Ovary (tissue), 9 donors: ENCODE results near the gene ZNF662. TPM values are rescaled to one million over a fixed set of nuclear protein-coding genes. Genes with fewer than 3 reads are reported as not detected.
A peak's percentile ranks its signal among the peaks of the same experiment; 100 is the strongest.
"Not testable (repeated sequence)": the region's sequence is repeated elsewhere in the genome, so short reads cannot be mapped to it uniquely, and the experiment has no call there.

Source experiments
- DNase-seq, 5 donors: peaks; one replicate each; pipeline ENCODE4 v3.0.0-alpha.2; 2019 to 2020
- H3K27ac ChIP-seq, 2 donors: fragments of 200-600 bp; one replicate each; pipeline versions ENCODE4 v1.5.1 to v1.8.0; 2019 to 2022
- H3K27me3 ChIP-seq: fragments of 200-600 bp; one replicate; pipeline ENCODE4 v1.8.0; 2022
- H3K36me3 ChIP-seq: fragments of 200-600 bp; sonication (generic); one replicate; pipeline ENCODE4 v1.5.1; 2019
- H3K4me1 ChIP-seq: one replicate; pipeline ENCODE4 v1.8.1; 2013; ENCODE audit warnings: mild to moderate bottlenecking, moderate library complexity; ENCODE audit not compliant: insufficient read depth
- H3K4me3 ChIP-seq: fragments of 200-600 bp; sonication (generic); one replicate; pipeline ENCODE4 v1.5.1; 2017
- H3K9me3 ChIP-seq, 2 donors: fragments of 200-600 bp in 1 of 2; sonication (generic) in 1 of 2; one replicate each; pipeline versions ENCODE4 v1.5.1 to v1.8.1; 2013 to 2019; ENCODE audit warnings: mild to moderate bottlenecking in 1 of 2, moderate library complexity in 1 of 2
- CTCF ChIP-seq, 3 donors: fragments of 450-650 bp in 2 of 3; fragments of 200-600 bp in 1 of 3; IDR thresholded peaks; one replicate each; pipeline versions ENCODE4 v1.5.1 to v1.8.0; 2016 to 2022; ENCODE audit warnings: antibody characterized with exemption in 3 of 3, mild to moderate bottlenecking in 1 of 3
- EP300 ChIP-seq: sonication (generic); formaldehyde crosslinking; IDR thresholded peaks from one replicate; pipeline ENCODE4 v1.6.1; 2017; ENCODE audit warnings: antibody characterized with exemption
- POLR2A ChIP-seq: fragments of 450-650 bp; IDR thresholded peaks from one replicate; pipeline ENCODE4 v1.6.1; 2017; ENCODE audit warnings: antibody characterized with exemption, mild to moderate bottlenecking, moderate library complexity
- WGBS, 3 donors: extraction: QIAGEN DNeasy Blood & Tissue Kit in 1 of 3; methylation state at CpG; one replicate each; pipeline versions ENCODE4 v1.1.5 to v1.1.7; 2013 to 2017; 5-methylcytosine and 5-hydroxymethylcytosine counted together
- intact Hi-C, 4 donors: fragments of 100-400 bp; cut with DNase I; formaldehyde crosslinking; loops; one replicate each; pipeline versions ENCODE4 v1.11.0 to v1.15.1; 2022 to 2023
- polyA plus RNA-seq, 2 donors: library from polyadenylated mRNA; stranded (reverse); fragments of 200-250 nt in 1 of 2; fragments of 350-450 nt in 1 of 2; fragmentation: Illumina TruSeq in 1 of 2; extraction: RNeasy Lipid Tissue Mini Kit (QIAGEN cat#74804) in 1 of 2; gene quantifications; one replicate each; pipeline ENCODE4 v1.2.3, GENCODE V29; 2013 to 2014
- total RNA-seq, 7 donors: library from RNA; depleted of rRNA in 2 of 7; stranded (reverse); fragments of >200 nt in 2 of 7; fragmentation: NEBNext Ultra II Directional in 3 of 7; extraction: Animal tissue kit (Norgen Biotek cat#: 25700) in 3 of 7; gene quantifications; one replicate each; pipeline versions ENCODE4 v1.1.0 to v1.2.4, GENCODE V29; 2016 to 2023
- donor health status: DM: no; HTN: no; CAD: no; lungs with moderate emphysema.
- donor health status: DM: no; HTN: no; CAD: no.
- donor health status: Bipolar disorder and iron deficiency.
- donor health status: DM: yes; HTN: yes; CAD: no.
- donor health status: DM: no; HTN: no; CAD: no.
- donor health status: DM: yes; HTN: yes; CAD: no.

ZNF662 gene
- total and polyA plus RNA-seq, 9 donors, result 8.1 to 29.8 (median 19.8) TPM

DNA sequence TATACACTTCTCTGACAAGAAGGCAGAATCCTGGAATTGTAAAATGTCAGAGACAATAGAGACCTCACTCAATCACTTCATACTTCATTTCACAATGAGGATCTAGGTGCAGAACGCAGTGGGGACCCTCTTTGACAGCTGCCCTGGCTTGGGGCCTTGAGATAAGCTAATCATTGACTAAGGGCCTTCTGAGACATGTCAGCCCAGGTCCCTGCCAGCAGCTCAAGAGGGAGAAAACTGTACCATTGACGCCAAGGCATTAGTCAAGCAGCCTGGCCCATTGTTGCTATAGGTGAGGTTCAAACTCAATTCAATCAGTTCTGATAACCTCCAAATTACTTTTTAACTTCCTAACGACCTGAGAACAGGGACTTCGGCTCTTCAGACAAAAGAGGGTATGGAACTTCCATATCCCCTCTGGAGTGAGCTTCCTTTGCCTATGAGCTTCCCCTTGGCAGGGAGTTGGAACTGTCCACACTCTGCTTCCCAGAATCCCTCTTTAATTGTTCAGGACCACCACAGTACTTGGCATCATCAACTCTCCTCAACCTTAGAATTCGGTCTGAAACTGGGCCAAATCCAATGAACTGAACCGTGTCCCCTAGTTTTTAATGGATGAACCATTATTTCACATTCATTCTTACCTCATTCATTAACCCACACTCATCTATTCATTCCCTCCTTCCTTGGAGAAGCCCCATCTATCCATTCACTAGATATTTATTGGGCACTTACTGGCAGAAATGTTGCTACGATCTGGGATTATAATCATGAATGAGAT lies 28.8 kb upstream of the ZNF662 start:
- WGBS, 3 donors, result 73 to 77% (median 74%) methylated on average over 7 of the region's 7 CpGs
- Histone ChIP-seq H3K9me3 (no peaks in the 10 kb centered on the region), H3K4me1 (peaks cover 4% of the 10 kb centered on the region), H3K27ac (no peak overlapping the region), H3K36me3 (no peaks in the 10 kb centered on the region), H3K4me3 (no peak overlapping the region), H3K27me3 (no peaks in the 10 kb centered on the region)
- DNase-seq, result no peak
- intact Hi-C loops, result no loop called here
- TF ChIP-seq EP300, result no peak
- no peak for TF ChIP-seq POLR2A
- no peak for TF ChIP-seq CTCF (IDR thresholded peaks at IDR 0.05)

DNA sequence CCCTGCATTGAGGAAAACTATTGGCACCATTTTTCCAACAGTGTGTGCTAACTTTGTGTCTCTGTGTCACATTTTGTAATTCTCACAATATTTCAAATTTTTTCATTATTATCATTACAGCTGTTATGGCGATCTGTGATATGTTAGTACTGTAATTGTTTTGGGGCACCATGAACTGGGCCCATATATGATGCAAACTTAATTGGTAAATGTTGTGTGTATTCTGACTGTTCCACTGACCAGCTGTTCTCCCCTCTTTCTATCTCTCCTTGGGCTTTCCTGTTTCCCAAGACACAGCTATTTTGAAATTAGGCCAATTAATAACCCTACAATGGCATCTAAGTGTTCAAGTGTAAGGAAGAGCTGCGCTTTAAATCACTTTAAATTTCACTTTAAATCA lies 28.1 kb upstream of the ZNF662 start:
- WGBS, 3 donors, result 64 to 66% (median 64%) methylated on average over 2 of the region's 2 CpGs
- no peak overlapping the region for H3K4me3 ChIP-seq
- H3K27ac ChIP-seq, result no peak overlapping the region
- no peaks in the 10 kb centered on the region for H3K9me3 ChIP-seq
- TF ChIP-seq EP300, result no peak
- TF ChIP-seq CTCF (IDR thresholded peaks at IDR 0.05), result no peak
- TF ChIP-seq POLR2A, result no peak
- H3K27me3 ChIP-seq, result no peaks in the 10 kb centered on the region
- H3K36me3 ChIP-seq, result no peaks in the 10 kb centered on the region
- H3K4me1 ChIP-seq, result peaks cover 4% of the 10 kb centered on the region
- DNase-seq, result no peak
- intact Hi-C loops, result loop anchor here in 1 of 4 donors (1.0 kb wide), 1 partner anchor 45 kb away; no protein-coding TSS in a partner anchor

- Histone ChIP-seq H3K4me1 (peaks cover 4% of the 10 kb centered on the region), H3K27me3 (no peaks in the 10 kb centered on the region), H3K9me3 (no peaks in the 10 kb centered on the region), H3K36me3 (no peaks in the 10 kb centered on the region), H3K4me3 (peak overlapping the region; percentile 74), H3K27ac (peak overlapping the region in 1 of 2 donors; percentile 52)
- intact Hi-C loops, result loop anchor here in 3 of 4 donors (2.0 to 5.0 kb wide), 3 partner anchors 97 to 99 kb away; no protein-coding TSS in a partner anchor
- peak in 1 of 5 donors; percentile 18 for DNase-seq
- WGBS, 3 donors, result 87 to 91% (median 88%) methylated on average over 9 of the region's 9 CpGs
- no peak for TF ChIP-seq EP300
- no peak for TF ChIP-seq POLR2A
- TF ChIP-seq CTCF (IDR thresholded peaks at IDR 0.05), result no peak
These were observed 25.8 kb upstream of the ZNF662 start for GRCh38 chr3:42880183-42880582.

DNA sequence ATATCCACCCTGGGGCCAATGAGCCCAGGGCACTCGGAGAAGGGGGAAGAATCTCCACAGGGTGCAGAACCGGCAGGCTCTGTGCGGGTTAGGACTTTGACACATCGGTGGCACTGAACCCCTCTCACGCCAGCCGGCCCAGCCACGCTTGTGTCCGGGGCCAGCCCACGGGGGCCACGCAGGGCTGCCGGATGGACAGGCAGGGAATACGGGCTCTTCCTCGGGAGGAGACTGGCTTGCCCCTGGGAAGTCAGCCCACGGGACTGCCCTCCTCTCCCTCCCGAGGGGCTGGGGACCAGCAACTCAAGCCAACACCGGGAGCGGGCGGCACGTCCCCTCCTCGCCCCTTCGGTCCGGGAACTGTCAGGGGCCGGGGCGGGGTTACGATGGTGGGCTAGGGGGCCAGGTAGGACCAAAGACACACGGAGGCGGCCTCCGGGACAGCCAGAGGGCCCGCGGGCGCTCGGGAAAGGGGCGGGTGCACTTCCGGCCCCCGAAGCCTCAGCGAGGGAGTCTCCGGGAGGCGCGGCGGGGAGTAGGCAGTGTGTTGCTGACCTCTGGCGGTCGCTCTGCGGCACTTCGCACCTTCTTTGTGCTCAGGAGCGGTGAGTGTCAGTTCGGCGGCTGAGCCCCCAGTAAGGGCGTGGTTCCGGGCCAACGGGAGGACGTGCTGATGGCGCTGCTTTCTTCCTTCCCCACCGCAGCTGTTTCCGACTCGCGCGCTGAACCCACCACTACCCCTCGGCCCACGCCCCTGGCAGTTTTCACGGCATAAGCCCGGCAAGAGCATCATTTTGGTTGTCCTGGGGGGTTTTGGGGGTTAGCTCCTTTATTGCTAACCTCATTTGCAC lies 25.1 kb upstream of the ZNF662 start:
- no peaks in the 10 kb centered on the region for H3K27me3 ChIP-seq
- H3K4me1 ChIP-seq, result peaks cover 4% of the 10 kb centered on the region
- intact Hi-C loops, result loop anchor here in 3 of 4 donors (2.0 to 5.0 kb wide), 3 partner anchors 98 to 100 kb away; no protein-coding TSS in a partner anchor
- 2 to 5% (median 5%) methylated on average over 43 to 61 of the region's 61 CpGs for WGBS, 3 donors
- peak overlapping the region; percentile 33 to 52 for H3K27ac ChIP-seq
- H3K4me3 ChIP-seq, result peak overlapping the region; percentile 74
- no peaks in the 10 kb centered on the region for H3K36me3 ChIP-seq
- no peaks in the 10 kb centered on the region for H3K9me3 ChIP-seq
- peak; percentile 80 to 88 (median 86) for DNase-seq
- TF ChIP-seq EP300 (no peak), POLR2A (no peak), CTCF (IDR thresholded peaks at IDR 0.05) (peak; percentile 83 to 90 (median 88))

GRCh38 chr3:42883251-42883930 lies 22.6 kb upstream of the ZNF662 start:
- not testable (repeated sequence) for H3K4me3 ChIP-seq, H3K4me1 ChIP-seq, DNase-seq, H3K36me3 ChIP-seq, H3K27ac ChIP-seq, H3K9me3 ChIP-seq, H3K27me3 ChIP-seq
- intact Hi-C loops, result loop anchor here in 1 of 4 donors (5.0 kb wide), 1 partner anchor 101 kb away; no protein-coding TSS in a partner anchor
- WGBS, 3 donors, result 66 to 77% (median 69%) methylated on average over 6 of the region's 6 CpGs
